ENCODE results near the gene LRRC73. TPM values are rescaled to one million over a fixed set of nuclear protein-coding genes. Genes with fewer than 3 reads are reported as not detected.
A peak's percentile ranks its signal among the peaks of the same experiment; 100 is the strongest.

The LRRC73 gene
- total RNA-seq, 1 donor from 2014 or later, result not detected

DNA sequence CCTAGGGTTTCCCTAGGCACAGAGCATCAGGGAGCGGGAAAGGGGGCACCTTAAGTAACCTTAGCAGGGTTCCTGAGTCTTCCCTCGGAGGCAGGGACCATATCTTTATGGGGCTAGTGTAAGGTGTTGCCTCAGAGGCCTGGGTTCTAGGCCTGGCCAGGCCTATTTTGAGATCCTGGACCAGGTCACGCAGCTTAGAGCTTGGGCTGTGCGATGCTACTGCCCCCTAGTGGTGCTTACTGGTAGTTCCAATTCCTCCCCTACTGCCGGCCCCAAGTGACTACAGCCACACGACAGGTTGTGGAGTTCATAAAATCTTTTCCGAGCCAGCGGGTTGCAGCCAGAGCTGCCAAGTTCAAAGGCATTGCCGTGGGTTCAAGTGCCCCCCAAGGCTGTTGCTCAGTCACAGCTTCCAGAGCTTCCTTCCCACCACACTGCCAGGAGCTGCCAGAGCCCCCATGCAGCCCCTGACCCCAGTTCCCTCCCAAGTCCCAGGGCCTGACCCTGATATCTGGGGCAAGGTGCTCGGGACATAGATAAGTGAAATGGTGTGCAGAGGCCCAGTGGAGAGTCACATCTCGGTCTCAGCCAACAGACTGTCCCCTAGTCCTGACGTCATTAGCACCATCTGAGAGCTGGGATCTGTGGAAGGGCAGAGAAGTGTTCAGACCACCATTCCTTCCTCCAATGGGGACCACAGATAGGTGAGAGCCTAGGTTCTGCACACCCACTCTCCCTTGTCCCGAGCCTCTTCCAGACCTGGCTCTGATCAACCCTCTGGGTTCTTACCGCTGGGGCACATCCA, 3.3 kb downstream of the LRRC73 start:
- no peak for DNase-seq (ENCODE audit: low read depth)
- Histone ChIP-seq H3K27me3 (ENCODE audit: control insufficient read depth, insufficient read depth, low read length) (peaks cover 9% of the 10 kb centered on the region), H3K36me3 (ENCODE audit: control insufficient read depth, insufficient read depth, low read length) (peaks cover 4% of the 10 kb centered on the region), H3K4me3 (ENCODE audit: low read depth, low read length) (no peak overlapping the region)
- TF ChIP-seq, protein P1, sequence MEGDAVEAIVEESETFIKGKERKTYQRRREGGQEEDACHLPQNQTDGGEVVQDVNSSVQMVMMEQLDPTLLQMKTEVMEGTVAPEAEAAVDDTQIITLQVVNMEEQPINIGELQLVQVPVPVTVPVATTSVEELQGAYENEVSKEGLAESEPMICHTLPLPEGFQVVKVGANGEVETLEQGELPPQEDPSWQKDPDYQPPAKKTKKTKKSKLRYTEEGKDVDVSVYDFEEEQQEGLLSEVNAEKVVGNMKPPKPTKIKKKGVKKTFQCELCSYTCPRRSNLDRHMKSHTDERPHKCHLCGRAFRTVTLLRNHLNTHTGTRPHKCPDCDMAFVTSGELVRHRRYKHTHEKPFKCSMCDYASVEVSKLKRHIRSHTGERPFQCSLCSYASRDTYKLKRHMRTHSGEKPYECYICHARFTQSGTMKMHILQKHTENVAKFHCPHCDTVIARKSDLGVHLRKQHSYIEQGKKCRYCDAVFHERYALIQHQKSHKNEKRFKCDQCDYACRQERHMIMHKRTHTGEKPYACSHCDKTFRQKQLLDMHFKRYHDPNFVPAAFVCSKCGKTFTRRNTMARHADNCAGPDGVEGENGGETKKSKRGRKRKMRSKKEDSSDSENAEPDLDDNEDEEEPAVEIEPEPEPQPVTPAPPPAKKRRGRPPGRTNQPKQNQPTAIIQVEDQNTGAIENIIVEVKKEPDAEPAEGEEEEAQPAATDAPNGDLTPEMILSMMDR (IDR thresholded peaks at IDR 0.05; ENCODE audit: insufficient read depth, low read length, poor library complexity, severe bottlenecking), result peak; percentile 92

DNA sequence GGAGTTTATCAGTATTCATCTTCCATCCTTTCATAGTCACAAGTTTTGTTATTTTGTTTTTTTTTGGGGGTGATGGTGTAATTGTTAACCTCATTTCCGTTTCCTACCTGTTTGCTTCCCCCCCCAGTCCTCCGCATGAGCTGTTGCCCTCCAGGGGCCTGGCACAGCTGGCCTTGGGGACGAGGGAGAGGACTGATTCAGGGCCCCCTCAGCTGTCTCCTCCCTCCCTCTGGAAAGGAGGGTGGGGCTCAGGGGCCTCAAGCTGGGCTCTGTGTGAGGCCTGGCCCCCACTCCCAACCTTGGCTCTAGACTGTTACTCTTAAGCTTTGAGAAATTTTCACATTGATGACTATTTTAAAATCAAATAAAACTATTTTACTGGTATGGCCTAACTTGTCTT, 4.0 kb downstream of the LRRC73 start:
- no peak for DNase-seq (ENCODE audit: low read depth)
- Histone ChIP-seq H3K36me3 (ENCODE audit: control insufficient read depth, insufficient read depth, low read length) (peaks cover 5% of the 10 kb centered on the region), H3K27me3 (ENCODE audit: control insufficient read depth, insufficient read depth, low read length) (peaks cover 9% of the 10 kb centered on the region), H3K4me3 (ENCODE audit: low read depth, low read length) (no peak overlapping the region)
- TF ChIP-seq, protein P1 (IDR thresholded peaks at IDR 0.05; ENCODE audit: insufficient read depth, low read length, poor library complexity, severe bottlenecking), result no peak

DNA sequence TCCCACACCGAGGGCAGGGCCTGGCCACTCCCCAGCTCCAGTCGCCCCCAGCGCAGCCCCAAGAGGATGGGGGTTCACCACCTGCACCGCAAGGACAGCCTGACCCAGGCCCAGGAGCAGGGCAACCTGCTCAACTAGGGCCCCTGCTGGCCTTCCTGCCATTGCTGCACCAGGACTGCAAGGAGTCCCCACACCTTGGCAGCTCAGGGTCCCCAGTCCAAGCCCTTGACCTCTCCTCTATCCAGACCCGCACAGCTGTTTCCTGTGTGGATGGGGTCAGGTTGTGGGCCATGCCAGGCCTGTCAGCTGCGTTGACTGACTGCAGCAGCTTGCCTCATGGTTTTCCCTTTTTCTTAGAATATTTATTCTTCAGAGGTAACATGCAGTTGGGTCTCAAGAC, 4.4 kb downstream of the LRRC73 start:
- Histone ChIP-seq H3K4me3 (ENCODE audit: low read depth, low read length) (no peak overlapping the region), H3K27me3 (ENCODE audit: control insufficient read depth, insufficient read depth, low read length) (peaks cover 9% of the 10 kb centered on the region), H3K36me3 (ENCODE audit: control insufficient read depth, insufficient read depth, low read length) (peaks cover 4% of the 10 kb centered on the region)
- TF ChIP-seq, protein P1 (IDR thresholded peaks at IDR 0.05; ENCODE audit: insufficient read depth, low read length, poor library complexity, severe bottlenecking), result no peak
- no peak for DNase-seq (ENCODE audit: low read depth)

DNA sequence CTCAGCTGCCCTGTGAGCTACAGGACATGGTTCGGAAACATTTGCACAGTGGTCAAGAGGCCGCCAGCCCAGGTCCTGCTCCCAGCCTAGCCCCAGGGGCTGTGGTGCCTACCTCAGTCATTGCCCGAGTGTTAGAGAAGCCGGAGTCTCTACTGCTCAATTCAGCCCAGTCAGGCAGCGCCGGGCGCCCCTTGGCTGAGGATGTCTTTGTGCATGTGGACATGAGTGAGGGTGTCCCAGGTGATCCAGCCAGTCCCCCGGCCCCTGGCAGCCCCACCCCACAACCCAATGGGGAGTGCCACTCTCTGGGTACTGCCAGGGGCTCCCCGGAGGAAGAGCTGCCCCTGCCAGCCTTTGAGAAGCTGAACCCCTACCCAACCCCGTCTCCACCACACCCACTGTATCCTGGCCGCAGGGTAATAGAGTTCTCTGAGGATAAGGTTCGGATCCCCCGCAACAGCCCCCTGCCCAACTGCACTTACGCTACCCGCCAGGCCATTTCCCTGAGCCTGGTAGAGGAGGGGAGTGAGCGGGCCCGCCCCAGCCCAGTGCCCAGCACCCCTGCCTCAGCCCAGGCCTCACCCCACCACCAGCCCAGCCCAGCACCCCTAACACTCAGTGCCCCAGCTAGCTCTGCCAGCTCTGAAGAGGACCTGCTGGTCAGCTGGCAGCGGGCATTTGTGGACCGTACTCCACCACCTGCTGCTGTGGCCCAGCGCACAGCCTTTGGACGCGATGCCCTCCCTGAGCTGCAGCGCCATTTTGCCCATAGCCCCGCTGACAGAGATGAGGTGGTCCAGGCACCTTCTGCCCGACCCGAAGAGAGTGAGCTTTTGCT, 5.2 kb downstream of the LRRC73 start:
- no peak for DNase-seq (ENCODE audit: low read depth)
- H3K36me3 ChIP-seq (ENCODE audit: control insufficient read depth, insufficient read depth, low read length), result peaks cover 3% of the 10 kb centered on the region
- no peak overlapping the region for H3K4me3 ChIP-seq (ENCODE audit: low read depth, low read length)
- peaks cover 9% of the 10 kb centered on the region for H3K27me3 ChIP-seq (ENCODE audit: control insufficient read depth, insufficient read depth, low read length)
- TF ChIP-seq, protein P1 (IDR thresholded peaks at IDR 0.05; ENCODE audit: insufficient read depth, low read length, poor library complexity, severe bottlenecking), result no peak

DNA sequence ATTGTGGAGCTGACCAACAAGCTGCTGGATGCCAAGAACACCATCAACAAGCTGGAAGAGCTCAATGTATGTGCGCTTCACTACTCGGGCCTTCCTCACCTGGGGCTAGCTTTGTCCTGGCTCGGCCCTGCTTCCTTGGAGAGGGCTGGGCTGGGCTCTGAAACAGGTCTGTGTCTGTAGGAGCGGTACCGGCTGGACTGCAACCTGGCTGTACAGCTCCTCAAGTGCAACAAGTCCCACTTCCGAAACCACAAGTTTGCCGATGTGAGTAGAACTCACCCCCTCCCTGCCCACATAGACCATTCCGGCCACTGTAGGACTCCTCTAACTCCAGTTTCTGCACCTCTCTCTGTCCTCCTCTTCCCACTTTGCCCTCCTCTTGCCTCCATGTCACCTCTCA, 6.7 kb downstream of the LRRC73 start:
- H3K4me3 ChIP-seq (ENCODE audit: low read depth, low read length), result no peak overlapping the region
- no peak for DNase-seq (ENCODE audit: low read depth)
- no peaks in the 10 kb centered on the region for H3K27me3 ChIP-seq (ENCODE audit: control insufficient read depth, insufficient read depth, low read length)
- peaks cover 3% of the 10 kb centered on the region for H3K36me3 ChIP-seq (ENCODE audit: control insufficient read depth, insufficient read depth, low read length)
- TF ChIP-seq, protein P1 (IDR thresholded peaks at IDR 0.05; ENCODE audit: insufficient read depth, low read length, poor library complexity, severe bottlenecking), result no peak

Data from kidney epithelial cell (primary cell).